Karpas-422 (cell line): ENCODE measurements around the gene ANO1. TPM values are rescaled to one million over a fixed set of nuclear protein-coding genes. Genes with fewer than 3 reads are reported as not detected.

ENCODE experiments used
- DNase-seq: peaks from one replicate; pipeline ENCODE4 v3.0.0-alpha.2; 2015
- H2AFZ ChIP-seq: fragments of 200-600 bp; sonication (generic); 2 replicates; pipeline ENCODE4 v1.6.1; 2014; ENCODE audit warnings: antibody characterized with exemption, low read length, mixed read lengths
- H3K27ac ChIP-seq: fragments of 200-600 bp; sonication (generic); 2 replicates; pipeline ENCODE4 v1.5.1; 2014; ENCODE audit warnings: mild to moderate bottlenecking, low read length, moderate library complexity
- H3K27me3 ChIP-seq: fragments of 200-600 bp; sonication (generic); 2 replicates; pipeline ENCODE4 v1.6.1; 2014; ENCODE audit warnings: low read length, mixed read lengths
- H3K36me3 ChIP-seq: fragments of 200-600 bp; sonication (generic); 2 replicates; pipeline ENCODE4 v1.6.1; 2014; ENCODE audit warnings: low read length, mixed read lengths; ENCODE audit not compliant: insufficient read depth
- H3K4me1 ChIP-seq: fragments of 200-600 bp; sonication (generic); 2 replicates; pipeline ENCODE4 v1.6.1; 2014; ENCODE audit warnings: mild to moderate bottlenecking, low read length, mixed read lengths
- H3K4me2 ChIP-seq: fragments of 200-600 bp; sonication (generic); 2 replicates; pipeline ENCODE4 v1.6.1; 2014; ENCODE audit warnings: low read length, low read depth, mild to moderate bottlenecking; ENCODE audit not compliant: poor library complexity, severe bottlenecking
- H3K4me3 ChIP-seq: fragments of 200-600 bp; sonication (generic); 2 replicates; pipeline ENCODE4 v1.5.1; 2014; ENCODE audit warnings: mild to moderate bottlenecking, antibody characterized with exemption, low read length, mixed read lengths
- H3K79me2 ChIP-seq: fragments of 200-600 bp; sonication (generic); 2 replicates; pipeline ENCODE4 v1.6.1; 2014; ENCODE audit warnings: mild to moderate bottlenecking, low read length, mixed read lengths
- H3K9ac ChIP-seq: fragments of 200-600 bp; sonication (generic); 2 replicates; pipeline ENCODE4 v1.6.0; 2014; ENCODE audit warnings: low read length
- H3K9me2 ChIP-seq: fragments of 200-600 bp; sonication (generic), shearing (Covaris generic); replicated peaks from 2 replicates; pipeline ENCODE4 v1.6.0; 2014; ENCODE audit warnings: mild to moderate bottlenecking, low read length, moderate library complexity; ENCODE audit not compliant: insufficient read depth
- H3K9me3 ChIP-seq: fragments of 300-700, 200-600 bp; sonication (generic); 2 replicates; pipeline ENCODE4 v1.6.1; 2014; ENCODE audit warnings: low read length, mixed read lengths
- H4K20me1 ChIP-seq: fragments of 200-600 bp; sonication (generic); 2 replicates; pipeline ENCODE4 v1.6.1; 2014; ENCODE audit warnings: mild to moderate bottlenecking, antibody characterized with exemption, low read length, low read depth; ENCODE audit not compliant: insufficient read depth
- total RNA-seq: library from RNA; depleted of rRNA; stranded (reverse); fragments of >200 nt; shearing (Covaris generic); gene quantifications from 2 replicates; pipeline ENCODE4 v1.2.3, GENCODE V29; 2014; ENCODE audit warnings: low replicate concordance

Gene ANO1
- total RNA-seq, 1 experiment from 2014 or later, result not detected

GRCh38 chr11:70146299-70146698, 68.2 kb downstream of the ANO1 start:
- Histone ChIP-seq H3K9me3 (no peaks in the 10 kb centered on the region), H3K4me2 (no peak overlapping the region), H3K36me3 (no peaks in the 10 kb centered on the region), H3K79me2 (no peaks in the 10 kb centered on the region), H2AFZ (no peak overlapping the region), H3K9me2 (no peaks in the 10 kb centered on the region), H3K27me3 (no peaks in the 10 kb centered on the region), H3K9ac (no peak overlapping the region), H4K20me1 (0 out of 2 replicates have a peak, but pooled peaks cover 4% of the 10 kb centered on the region), H3K4me3 (no peak overlapping the region), H3K27ac (no peak overlapping the region), H3K4me1 (no peaks in the 10 kb centered on the region)
- DNase-seq, result no peak

- no peaks in the 10 kb centered on the region for H3K9me2 ChIP-seq
- H3K36me3 ChIP-seq, result no peaks in the 10 kb centered on the region
- no peaks in the 10 kb centered on the region for H3K4me1 ChIP-seq
- no peak overlapping the region for H2AFZ ChIP-seq
- no peak overlapping the region for H3K4me3 ChIP-seq
- no peaks in the 10 kb centered on the region for H3K79me2 ChIP-seq
- H3K9ac ChIP-seq, result no peak overlapping the region
- H4K20me1 ChIP-seq, result no peaks in the 10 kb centered on the region
- no peak overlapping the region for H3K4me2 ChIP-seq
- H3K9me3 ChIP-seq, result no peaks in the 10 kb centered on the region
- H3K27me3 ChIP-seq, result no peaks in the 10 kb centered on the region
- DNase-seq, result no peak
- H3K27ac ChIP-seq, result no peak overlapping the region
These were observed 68.9 kb downstream of the ANO1 start for GRCh38 chr11:70146895-70147520.

GRCh38 chr11:70147668-70148067, 69.6 kb downstream of the ANO1 start:
- Histone ChIP-seq H3K36me3 (no peaks in the 10 kb centered on the region), H2AFZ (no peak overlapping the region), H4K20me1 (no peaks in the 10 kb centered on the region), H3K4me3 (no peak overlapping the region), H3K27me3 (no peaks in the 10 kb centered on the region), H3K9me3 (no peaks in the 10 kb centered on the region), H3K4me2 (no peak overlapping the region), H3K27ac (no peak overlapping the region), H3K9me2 (no peaks in the 10 kb centered on the region), H3K9ac (no peak overlapping the region), H3K4me1 (no peaks in the 10 kb centered on the region), H3K79me2 (no peaks in the 10 kb centered on the region)
- DNase-seq, result no peak

- no peak for DNase-seq
- Histone ChIP-seq H3K4me3 (no peak overlapping the region), H3K9me2 (no peaks in the 10 kb centered on the region), H3K27me3 (no peaks in the 10 kb centered on the region), H3K27ac (no peak overlapping the region), H3K4me1 (no peaks in the 10 kb centered on the region), H2AFZ (no peak overlapping the region), H4K20me1 (no peaks in the 10 kb centered on the region), H3K36me3 (no peaks in the 10 kb centered on the region), H3K4me2 (no peak overlapping the region), H3K79me2 (no peaks in the 10 kb centered on the region), H3K9me3 (no peaks in the 10 kb centered on the region), H3K9ac (no peak overlapping the region)
These were observed 73.6 kb downstream of the ANO1 start for GRCh38 chr11:70151671-70152070.

- no peak overlapping the region for H2AFZ ChIP-seq
These were observed 75.1 kb downstream of the ANO1 start for GRCh38 chr11:70153133-70153727.

GRCh38 chr11:70155386-70155785, 77.3 kb downstream of the ANO1 start:
- no peaks in the 10 kb centered on the region for H4K20me1 ChIP-seq
- H3K9me3 ChIP-seq, result no peaks in the 10 kb centered on the region
- H3K4me1 ChIP-seq, result no peaks in the 10 kb centered on the region
- H3K27ac ChIP-seq, result no peak overlapping the region
- no peak for DNase-seq
- H3K4me3 ChIP-seq, result no peak overlapping the region
- no peaks in the 10 kb centered on the region for H3K9me2 ChIP-seq
- no peaks in the 10 kb centered on the region for H3K79me2 ChIP-seq
- no peak overlapping the region for H2AFZ ChIP-seq
- H3K9ac ChIP-seq, result no peak overlapping the region
- H3K36me3 ChIP-seq, result no peaks in the 10 kb centered on the region
- H3K27me3 ChIP-seq, result no peaks in the 10 kb centered on the region
- H3K4me2 ChIP-seq, result no peak overlapping the region

More at GRCh38 chr11:70153133-70153727, 75.1 kb downstream of the ANO1 start:
- Histone ChIP-seq H3K9me3 (no peaks in the 10 kb centered on the region), H3K79me2 (no peaks in the 10 kb centered on the region), H3K4me2 (no peak overlapping the region), H3K27me3 (no peaks in the 10 kb centered on the region), H3K27ac (no peak overlapping the region), H3K36me3 (no peaks in the 10 kb centered on the region), H3K4me1 (no peaks in the 10 kb centered on the region), H3K4me3 (no peak overlapping the region), H4K20me1 (no peaks in the 10 kb centered on the region), H3K9me2 (no peaks in the 10 kb centered on the region), H3K9ac (no peak overlapping the region)
- DNase-seq, result no peak

GRCh38 chr11:70156291-70157037, 78.3 kb downstream of the ANO1 start:
- H3K79me2 ChIP-seq, result no peaks in the 10 kb centered on the region
- no peaks in the 10 kb centered on the region for H3K36me3 ChIP-seq
- no peak overlapping the region for H2AFZ ChIP-seq
- no peaks in the 10 kb centered on the region for H3K9me3 ChIP-seq
- no peaks in the 10 kb centered on the region for H3K27me3 ChIP-seq
- no peak overlapping the region for H3K4me3 ChIP-seq
- no peak overlapping the region for H3K27ac ChIP-seq
- DNase-seq, result no peak
- no peak overlapping the region for H3K9ac ChIP-seq
- no peaks in the 10 kb centered on the region for H3K9me2 ChIP-seq
- no peaks in the 10 kb centered on the region for H4K20me1 ChIP-seq
- no peaks in the 10 kb centered on the region for H3K4me1 ChIP-seq
- H3K4me2 ChIP-seq, result no peak overlapping the region

GRCh38 chr11:70158201-70158600, 80.1 kb downstream of the ANO1 start:
- Histone ChIP-seq H3K9ac (no peak overlapping the region), H3K27me3 (no peaks in the 10 kb centered on the region), H3K4me2 (no peak overlapping the region), H2AFZ (no peak overlapping the region), H4K20me1 (no peaks in the 10 kb centered on the region), H3K9me2 (no peaks in the 10 kb centered on the region), H3K4me3 (no peak overlapping the region), H3K4me1 (no peaks in the 10 kb centered on the region), H3K27ac (no peak overlapping the region), H3K79me2 (no peaks in the 10 kb centered on the region), H3K36me3 (no peaks in the 10 kb centered on the region), H3K9me3 (no peaks in the 10 kb centered on the region)
- DNase-seq, result peak; percentile 52
